ENCODE measurements around the gene RAB26. TPM values are rescaled to one million over a fixed set of nuclear protein-coding genes. Genes with fewer than 3 reads are reported as not detected.
A peak's percentile ranks its signal among the peaks of the same experiment; 100 is the strongest.

The RAB26 gene
- polyA plus RNA-seq, 4 donors: 11.9 to 31.9 (median 23.7) TPM

GRCh38 chr16:2143878-2144485 is 4.4 kb upstream of the RAB26 start:
- Histone ChIP-seq H3K4me1 (ENCODE audit: control insufficient read depth in 3 of 3, insufficient read depth in 2 of 3, low read depth in 1 of 3, low read length in 2 of 3) (peaks cover 0 to 12% (median 3%) of the 10 kb centered on the region in 3 donors), H3K9me3 (ENCODE audit: control insufficient read depth in 2 of 2, insufficient read depth in 1 of 2, low read depth in 1 of 2, low read length in 1 of 2) (no peaks in the 10 kb centered on the region), H3K27ac (ENCODE audit: low read depth in 1 of 3, low read length in 2 of 3) (no peak overlapping the region), H3K4me3 (ENCODE audit: low read depth in 1 of 3, low read length in 3 of 3) (no peak overlapping the region), H3K36me3 (ENCODE audit: control insufficient read depth in 3 of 3, insufficient read depth in 2 of 3, low read depth in 1 of 3, low read length in 3 of 3) (peaks cover 0 to 4% (median 0%) of the 10 kb centered on the region in 3 donors), H3K27me3 (ENCODE audit: control insufficient read depth in 3 of 3, insufficient read depth in 3 of 3, low read length in 3 of 3) (peaks cover 0 to 2% (median 0%) of the 10 kb centered on the region in 3 donors)
- FAIRE-seq (no peak), DNase-seq (no peak)
- WGBS, 3 donors: 78 to 81% (median 79%) methylated on average over 17 of the region's 17 CpGs

GRCh38 chr16:2145843-2146242 is 2.6 kb upstream of the RAB26 start:
- H3K27ac ChIP-seq (ENCODE audit: low read depth in 1 of 3, low read length in 2 of 3): no peak overlapping the region
- H3K36me3 ChIP-seq (ENCODE audit: control insufficient read depth in 3 of 3, insufficient read depth in 2 of 3, low read depth in 1 of 3, low read length in 3 of 3): peaks cover 0 to 15% (median 0%) of the 10 kb centered on the region in 3 donors
- peaks cover 0 to 10% (median 0%) of the 10 kb centered on the region in 3 donors for H3K27me3 ChIP-seq (ENCODE audit: control insufficient read depth in 3 of 3, insufficient read depth in 3 of 3, low read length in 3 of 3)
- H3K9me3 ChIP-seq (ENCODE audit: control insufficient read depth in 2 of 2, insufficient read depth in 1 of 2, low read depth in 1 of 2, low read length in 1 of 2): no peaks in the 10 kb centered on the region
- FAIRE-seq (no peak), DNase-seq (no peak)
- 81 to 88% (median 85%) methylated on average over 5 of the region's 5 CpGs for WGBS, 3 donors
- peaks cover 3 to 30% (median 3%) of the 10 kb centered on the region in 3 donors for H3K4me1 ChIP-seq (ENCODE audit: control insufficient read depth in 3 of 3, insufficient read depth in 2 of 3, low read depth in 1 of 3, low read length in 2 of 3)
- no peak overlapping the region for H3K4me3 ChIP-seq (ENCODE audit: low read depth in 1 of 3, low read length in 3 of 3)

DNA sequence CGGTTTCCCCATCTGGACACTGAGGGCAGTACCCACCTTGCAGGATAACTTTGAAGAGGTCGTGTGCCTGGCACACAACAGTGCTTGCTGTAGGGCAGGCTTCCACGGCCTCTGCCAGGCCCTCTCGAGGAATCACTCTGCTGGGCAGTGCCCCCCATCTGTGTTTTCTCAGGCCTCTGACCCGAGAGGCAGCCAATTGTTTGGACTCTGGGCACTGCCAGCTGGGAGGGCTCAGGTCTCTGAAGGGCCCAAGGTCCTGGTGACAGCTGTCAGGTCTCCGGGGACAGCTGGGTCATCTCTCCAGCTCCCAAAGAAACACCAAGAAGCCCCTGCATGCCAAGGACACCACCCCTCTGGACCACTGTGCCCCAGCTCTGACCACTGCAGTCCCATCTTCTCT is 1.0 kb upstream of the RAB26 start:
- Histone ChIP-seq H3K27me3 (ENCODE audit: control insufficient read depth in 3 of 3, insufficient read depth in 3 of 3, low read length in 3 of 3) (peaks cover 0 to 10% (median 0%) of the 10 kb centered on the region in 3 donors), H3K36me3 (ENCODE audit: control insufficient read depth in 3 of 3, insufficient read depth in 2 of 3, low read depth in 1 of 3, low read length in 3 of 3) (peaks cover 0 to 31% (median 0%) of the 10 kb centered on the region in 3 donors), H3K4me3 (ENCODE audit: low read depth in 1 of 3, low read length in 3 of 3) (no peak overlapping the region), H3K9me3 (ENCODE audit: control insufficient read depth in 2 of 2, insufficient read depth in 1 of 2, low read depth in 1 of 2, low read length in 1 of 2) (no peaks in the 10 kb centered on the region), H3K27ac (ENCODE audit: low read depth in 1 of 3, low read length in 2 of 3) (peak overlapping the region; percentile 47 to 81 (median 75)), H3K4me1 (ENCODE audit: control insufficient read depth in 3 of 3, insufficient read depth in 2 of 3, low read depth in 1 of 3, low read length in 2 of 3) (peaks cover 3 to 46% (median 3%) of the 10 kb centered on the region in 3 donors)
- FAIRE-seq (no peak), DNase-seq (no peak)
- 50 to 77% (median 59%) methylated on average over 6 of the region's 6 CpGs for WGBS, 3 donors

DNA sequence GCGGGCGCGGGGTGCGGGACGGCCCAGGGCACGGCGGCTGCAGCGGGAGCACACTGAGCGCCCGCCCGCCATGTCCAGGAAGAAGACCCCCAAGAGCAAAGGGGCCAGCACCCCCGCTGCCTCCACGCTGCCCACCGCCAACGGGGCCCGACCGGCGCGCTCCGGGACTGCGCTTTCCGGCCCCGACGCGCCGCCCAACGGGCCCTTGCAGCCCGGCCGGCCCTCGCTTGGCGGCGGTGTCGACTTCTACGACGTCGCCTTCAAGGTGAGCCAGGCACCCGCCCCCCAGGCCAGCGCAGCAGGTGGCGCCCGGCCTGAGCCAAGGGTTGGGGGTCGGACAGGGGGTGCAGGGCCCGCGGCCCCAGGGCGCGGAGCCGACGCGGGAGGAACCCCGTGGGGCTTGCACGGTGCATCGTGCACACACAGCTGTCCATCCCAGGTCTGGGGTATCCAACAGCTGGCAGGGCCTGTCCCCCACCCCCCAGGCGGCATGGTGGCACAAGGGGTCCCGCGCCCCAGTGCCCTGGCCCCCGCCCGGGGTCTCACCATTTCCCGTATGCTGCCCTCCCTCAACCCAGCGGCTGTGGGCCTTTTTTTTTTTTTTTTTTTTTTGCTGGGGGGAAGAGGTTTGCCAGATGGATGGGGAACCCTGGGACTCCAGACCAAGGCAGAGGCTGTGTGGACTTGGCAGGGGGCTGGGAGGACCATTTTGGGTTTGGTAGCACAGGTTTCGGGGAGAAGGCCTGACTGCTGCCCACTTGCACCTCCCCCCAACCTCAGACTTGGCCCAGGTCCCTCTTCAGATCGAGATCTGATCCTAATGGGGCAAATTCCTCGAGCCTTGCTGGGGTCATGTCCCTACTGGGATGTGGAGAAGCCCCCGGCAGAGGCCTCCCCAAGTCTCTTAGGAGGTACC is 547 bp downstream of the RAB26 start:
- Histone ChIP-seq H3K36me3 (ENCODE audit: control insufficient read depth in 3 of 3, insufficient read depth in 2 of 3, low read depth in 1 of 3, low read length in 3 of 3) (peaks cover 0 to 46% (median 0%) of the 10 kb centered on the region in 3 donors), H3K27ac (ENCODE audit: low read depth in 1 of 3, low read length in 2 of 3) (peak overlapping the region in 2 of 3 donors; percentile 35 to 38), H3K9me3 (ENCODE audit: control insufficient read depth in 2 of 2, insufficient read depth in 1 of 2, low read depth in 1 of 2, low read length in 1 of 2) (no peaks in the 10 kb centered on the region), H3K4me3 (ENCODE audit: low read depth in 1 of 3, low read length in 3 of 3) (peak overlapping the region; percentile 26 to 57 (median 38)), H3K27me3 (ENCODE audit: control insufficient read depth in 3 of 3, insufficient read depth in 3 of 3, low read length in 3 of 3) (peaks cover 0 to 10% (median 0%) of the 10 kb centered on the region in 3 donors), H3K4me1 (ENCODE audit: control insufficient read depth in 3 of 3, insufficient read depth in 2 of 3, low read depth in 1 of 3, low read length in 2 of 3) (peaks cover 3 to 54% (median 3%) of the 10 kb centered on the region in 3 donors)
- 2% methylated on average over 40 to 62 of the region's 62 CpGs for WGBS, 3 donors
- peak; percentile 23 to 40 for DNase-seq
- no peak for FAIRE-seq

DNA sequence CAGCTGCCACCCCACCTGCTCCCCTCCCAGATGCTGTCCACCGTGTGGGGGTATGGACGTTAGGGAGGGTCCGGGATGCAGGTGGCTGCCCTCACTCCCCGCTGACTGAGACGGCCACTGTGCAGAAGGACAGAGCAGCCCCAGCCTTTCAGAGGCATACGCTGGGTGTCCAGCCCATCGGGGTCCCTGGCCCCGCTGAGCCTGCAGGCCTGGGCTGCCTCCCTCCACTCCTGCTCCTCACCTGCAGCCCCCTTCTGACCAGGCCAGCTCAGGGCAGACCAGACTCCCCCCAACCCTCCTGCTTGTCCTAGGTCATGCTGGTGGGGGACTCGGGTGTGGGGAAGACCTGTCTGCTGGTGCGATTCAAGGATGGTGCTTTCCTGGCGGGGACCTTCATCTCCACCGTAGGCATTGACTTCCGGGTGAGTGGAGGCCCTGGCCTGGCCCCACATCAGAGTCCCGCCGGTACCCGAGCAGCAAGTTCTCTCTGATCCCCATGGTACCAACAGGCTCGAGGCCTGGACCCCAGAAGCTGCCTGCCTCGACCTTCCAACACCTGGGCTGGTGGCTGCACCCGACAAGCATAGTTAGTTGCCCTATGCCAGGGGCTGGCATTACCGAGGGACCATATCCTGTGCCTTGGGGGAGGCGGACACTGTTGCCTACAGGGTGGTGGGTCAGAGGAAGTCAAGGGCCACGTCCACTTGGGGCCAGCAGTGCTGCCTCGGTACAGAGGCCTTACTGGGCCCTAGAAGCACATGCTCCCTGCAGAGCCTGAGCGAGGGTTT is 1.4 kb downstream of the RAB26 start:
- peaks cover 0 to 54% (median 0%) of the 10 kb centered on the region in 3 donors for H3K36me3 ChIP-seq (ENCODE audit: control insufficient read depth in 3 of 3, insufficient read depth in 2 of 3, low read depth in 1 of 3, low read length in 3 of 3)
- peaks cover 3 to 56% (median 3%) of the 10 kb centered on the region in 3 donors for H3K4me1 ChIP-seq (ENCODE audit: control insufficient read depth in 3 of 3, insufficient read depth in 2 of 3, low read depth in 1 of 3, low read length in 2 of 3)
- no peaks in the 10 kb centered on the region for H3K9me3 ChIP-seq (ENCODE audit: control insufficient read depth in 2 of 2, insufficient read depth in 1 of 2, low read depth in 1 of 2, low read length in 1 of 2)
- WGBS, 3 donors: 44 to 54% (median 51%) methylated on average over 20 to 24 of the region's 24 CpGs
- no peak for DNase-seq
- peaks cover 0 to 10% (median 0%) of the 10 kb centered on the region in 3 donors for H3K27me3 ChIP-seq (ENCODE audit: control insufficient read depth in 3 of 3, insufficient read depth in 3 of 3, low read length in 3 of 3)
- peak overlapping the region in 1 of 3 donors; percentile 26 for H3K4me3 ChIP-seq (ENCODE audit: low read depth in 1 of 3, low read length in 3 of 3)
- H3K27ac ChIP-seq (ENCODE audit: low read depth in 1 of 3, low read length in 2 of 3): peak overlapping the region in 2 of 3 donors; percentile 28 to 41
- no peak for FAIRE-seq

- DNase-seq: peak; percentile 54 to 61
- H3K27ac ChIP-seq (ENCODE audit: low read depth in 1 of 3, low read length in 2 of 3): peak overlapping the region; percentile 12 to 28 (median 19)
Measured at GRCh38 chr16:2150418-2151187, 2.2 kb downstream of the RAB26 start.

GRCh38 chr16:2151188-2152091 is 3.0 kb downstream of the RAB26 start:
- peaks cover 3 to 56% (median 3%) of the 10 kb centered on the region in 3 donors for H3K4me1 ChIP-seq (ENCODE audit: control insufficient read depth in 3 of 3, insufficient read depth in 2 of 3, low read depth in 1 of 3, low read length in 2 of 3)
- H3K4me3 ChIP-seq (ENCODE audit: low read depth in 1 of 3, low read length in 3 of 3): no peak overlapping the region
- H3K36me3 ChIP-seq (ENCODE audit: control insufficient read depth in 3 of 3, insufficient read depth in 2 of 3, low read depth in 1 of 3, low read length in 3 of 3): peaks cover 0 to 57% (median 0%) of the 10 kb centered on the region in 3 donors
- H3K9me3 ChIP-seq (ENCODE audit: control insufficient read depth in 2 of 2, insufficient read depth in 1 of 2, low read depth in 1 of 2, low read length in 1 of 2): no peaks in the 10 kb centered on the region
- 54 to 66% (median 64%) methylated on average over 12 to 13 of the region's 13 CpGs for WGBS, 3 donors
- peaks cover 0 to 10% (median 0%) of the 10 kb centered on the region in 3 donors for H3K27me3 ChIP-seq (ENCODE audit: control insufficient read depth in 3 of 3, insufficient read depth in 3 of 3, low read length in 3 of 3)
- peak in 1 of 2 donors; percentile 3 for DNase-seq
- FAIRE-seq: no peak
- H3K27ac ChIP-seq (ENCODE audit: low read depth in 1 of 3, low read length in 2 of 3): peak overlapping the region; percentile 9 to 20 (median 19)

More at GRCh38 chr16:2150418-2151187, 2.2 kb downstream of the RAB26 start:
- no peak overlapping the region for H3K4me3 ChIP-seq (ENCODE audit: low read depth in 1 of 3, low read length in 3 of 3)
- peaks cover 0 to 57% (median 0%) of the 10 kb centered on the region in 3 donors for H3K36me3 ChIP-seq (ENCODE audit: control insufficient read depth in 3 of 3, insufficient read depth in 2 of 3, low read depth in 1 of 3, low read length in 3 of 3)
- 18 to 42% (median 29%) methylated on average over 18 of the region's 18 CpGs for WGBS, 3 donors
- no peaks in the 10 kb centered on the region for H3K9me3 ChIP-seq (ENCODE audit: control insufficient read depth in 2 of 2, insufficient read depth in 1 of 2, low read depth in 1 of 2, low read length in 1 of 2)
- FAIRE-seq: no peak
- H3K27me3 ChIP-seq (ENCODE audit: control insufficient read depth in 3 of 3, insufficient read depth in 3 of 3, low read length in 3 of 3): peaks cover 0 to 10% (median 0%) of the 10 kb centered on the region in 3 donors
- H3K4me1 ChIP-seq (ENCODE audit: control insufficient read depth in 3 of 3, insufficient read depth in 2 of 3, low read depth in 1 of 3, low read length in 2 of 3): peaks cover 3 to 56% (median 3%) of the 10 kb centered on the region in 3 donors
